GM10847 (cell line): ENCODE data around the gene ADSS2.

Experiments
- POLR2A ChIP-seq: IDR thresholded peaks from 2 replicates; pipeline ENCODE4 v1.6.1; 2011; ENCODE audit not compliant: insufficient read length; ENCODE audit errors: extremely low read depth

ADSS2 gene

GRCh38 chr1:244448279-244449036, 3.3 kb downstream of the ADSS2 start:
- no peak for TF ChIP-seq POLR2A

- TF ChIP-seq POLR2A = no peak
These were observed 4.2 kb downstream of the ADSS2 start for GRCh38 chr1:244447552-244447951.

- no peak for TF ChIP-seq POLR2A
These were observed 4.7 kb downstream of the ADSS2 start for GRCh38 chr1:244447024-244447423.

GRCh38 chr1:244445320-244446181, 6.2 kb downstream of the ADSS2 start:
- no peak for TF ChIP-seq POLR2A

- TF ChIP-seq POLR2A = no peak
These were observed 6.9 kb downstream of the ADSS2 start for GRCh38 chr1:244444854-244445253.

GRCh38 chr1:244442850-244443249, 8.9 kb downstream of the ADSS2 start:
- TF ChIP-seq POLR2A = no peak

GRCh38 chr1:244439391-244440032, 12.2 kb downstream of the ADSS2 start:
- no peak for TF ChIP-seq POLR2A

- no peak for TF ChIP-seq POLR2A
These were observed 14.6 kb downstream of the ADSS2 start for GRCh38 chr1:244437086-244437468.

- no peak for TF ChIP-seq POLR2A
These were observed 15.2 kb downstream of the ADSS2 start for GRCh38 chr1:244436336-244437085.

GRCh38 chr1:244435562-244436205, 16.0 kb downstream of the ADSS2 start:
- no peak for TF ChIP-seq POLR2A

GRCh38 chr1:244431166-244431565, 20.5 kb downstream of the ADSS2 start:
- no peak for TF ChIP-seq POLR2A

- no peak for TF ChIP-seq POLR2A
These were observed 21.9 kb downstream of the ADSS2 start for GRCh38 chr1:244429818-244430217.

- no peak for TF ChIP-seq POLR2A
These were observed 24.1 kb downstream of the ADSS2 start for GRCh38 chr1:244427647-244428046.

- no peak for TF ChIP-seq POLR2A
These were observed 26.9 kb downstream of the ADSS2 start for GRCh38 chr1:244424649-244425334.
